IPS-18a (cell line): ENCODE data around the gene LELP1.

Experiments used
- H3K27ac ChIP-seq: one replicate; pipeline ENCODE4 v1.5.1; 2013; ENCODE audit warnings: low read length
- H3K27me3 ChIP-seq: one replicate; pipeline ENCODE4 v1.6.1; 2013; ENCODE audit warnings: mild to moderate bottlenecking, low read length; ENCODE audit not compliant: control insufficient read depth, insufficient read depth
- H3K36me3 ChIP-seq: one replicate; pipeline ENCODE4 v1.6.1; 2013; ENCODE audit warnings: low read depth, low read length; ENCODE audit not compliant: control insufficient read depth
- H3K4me1 ChIP-seq: one replicate; pipeline ENCODE4 v1.6.1; 2013; ENCODE audit warnings: low read depth, low read length; ENCODE audit not compliant: control insufficient read depth
- H3K4me3 ChIP-seq: one replicate; pipeline ENCODE4 v1.5.1; 2013; ENCODE audit warnings: low read length
- H3K9ac ChIP-seq: one replicate; pipeline ENCODE4 v1.6.1; 2013; ENCODE audit warnings: mild to moderate bottlenecking, low read length, moderate library complexity
- H3K9me3 ChIP-seq: one replicate; pipeline ENCODE4 v1.6.1; 2013; ENCODE audit warnings: low read depth, low read length; ENCODE audit not compliant: control insufficient read depth

The LELP1 gene

DNA sequence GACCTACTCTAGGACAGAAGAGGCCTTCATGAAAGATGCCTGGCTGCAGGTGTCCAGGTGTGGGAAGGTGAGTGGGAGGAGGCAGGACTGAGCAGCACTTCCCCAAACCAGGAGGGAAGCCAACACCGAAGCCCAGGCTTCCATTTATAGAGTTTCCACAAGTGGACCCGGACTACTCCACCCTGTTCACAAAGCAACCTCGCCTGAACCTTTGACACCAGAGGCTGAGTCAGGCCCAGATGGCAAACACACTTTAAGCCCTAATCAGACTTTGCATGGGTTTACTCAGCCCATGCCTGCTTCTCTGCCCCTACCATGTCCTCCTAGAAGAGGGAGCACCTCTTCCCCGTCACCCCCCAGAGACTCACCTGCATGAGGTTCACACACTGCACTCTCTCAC is 28.1 kb downstream of the LELP1 start:
- Histone ChIP-seq H3K36me3 (no peaks in the 10 kb centered on the region), H3K9me3 (no peaks in the 10 kb centered on the region), H3K27me3 (no peaks in the 10 kb centered on the region), H3K4me1 (no peaks in the 10 kb centered on the region), H3K4me3 (no peak overlapping the region), H3K9ac (no peak overlapping the region), H3K27ac (no peak overlapping the region)

- Histone ChIP-seq H3K36me3 (no peaks in the 10 kb centered on the region), H3K4me1 (no peaks in the 10 kb centered on the region)
These were observed 28.6 kb downstream of the LELP1 start for GRCh38 chr1:153231785-153232184.

DNA sequence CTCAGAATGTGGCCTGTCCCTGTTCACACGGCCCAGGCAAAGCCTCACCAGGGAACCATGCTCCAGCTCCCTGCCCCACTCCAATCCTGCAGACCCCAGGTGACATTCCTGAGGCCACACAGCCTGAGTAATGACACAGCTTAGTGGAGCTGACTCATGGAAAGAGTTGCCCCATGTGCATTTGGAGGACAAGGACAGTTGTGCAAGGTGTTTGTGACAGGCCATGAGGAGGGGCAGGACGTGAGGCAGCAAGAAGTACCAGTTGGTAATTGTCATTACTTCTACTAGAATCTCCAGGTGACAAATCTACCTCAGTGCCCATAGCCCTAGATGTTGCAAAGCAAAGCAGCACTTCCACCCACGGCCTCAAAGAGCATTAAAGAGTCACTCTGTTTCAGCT is 29.3 kb downstream of the LELP1 start:
- Histone ChIP-seq H3K36me3 (no peaks in the 10 kb centered on the region), H3K4me3 (no peak overlapping the region), H3K4me1 (no peaks in the 10 kb centered on the region), H3K9me3 (no peaks in the 10 kb centered on the region), H3K9ac (no peak overlapping the region), H3K27me3 (no peaks in the 10 kb centered on the region), H3K27ac (no peak overlapping the region)

More at GRCh38 chr1:153231785-153232184, 28.6 kb downstream of the LELP1 start:
- Histone ChIP-seq H3K27ac (no peak overlapping the region), H3K27me3 (no peaks in the 10 kb centered on the region), H3K9ac (no peak overlapping the region), H3K9me3 (no peaks in the 10 kb centered on the region), H3K4me3 (no peak overlapping the region)

GRCh38 chr1:153233448-153233847 is 30.2 kb downstream of the LELP1 start:
- no peaks in the 10 kb centered on the region for H3K27me3 ChIP-seq
- H3K36me3 ChIP-seq, result no peaks in the 10 kb centered on the region
- H3K27ac ChIP-seq, result no peak overlapping the region
- no peaks in the 10 kb centered on the region for H3K9me3 ChIP-seq
- H3K4me3 ChIP-seq, result no peak overlapping the region
- no peaks in the 10 kb centered on the region for H3K4me1 ChIP-seq
- H3K9ac ChIP-seq, result no peak overlapping the region

GRCh38 chr1:153238527-153238926 is 35.3 kb downstream of the LELP1 start:
- Histone ChIP-seq H3K4me1 (no peaks in the 10 kb centered on the region), H3K27me3 (no peaks in the 10 kb centered on the region), H3K4me3 (no peak overlapping the region), H3K9ac (no peak overlapping the region), H3K27ac (no peak overlapping the region), H3K9me3 (no peaks in the 10 kb centered on the region), H3K36me3 (no peaks in the 10 kb centered on the region)

DNA sequence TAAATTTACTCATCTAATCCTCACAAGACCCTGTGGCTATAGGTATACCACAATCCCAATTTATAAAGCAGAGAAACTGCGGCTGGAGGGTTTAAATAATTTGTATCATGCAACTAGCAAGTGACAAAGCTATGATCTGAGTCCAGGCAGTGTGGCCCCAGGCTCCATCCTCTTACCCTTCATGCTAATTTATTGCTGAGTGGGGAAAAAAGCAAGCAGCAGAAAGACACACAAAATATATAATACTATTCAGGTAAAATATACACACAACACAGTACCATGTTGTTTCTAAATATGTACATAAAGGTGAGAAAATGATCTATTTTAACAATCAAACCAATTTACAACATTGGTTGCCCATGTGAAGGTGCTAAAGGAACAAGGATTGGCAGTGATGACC is 38.9 kb downstream of the LELP1 start:
- no peaks in the 10 kb centered on the region for H3K27me3 ChIP-seq
- H3K36me3 ChIP-seq, result no peaks in the 10 kb centered on the region
- H3K9me3 ChIP-seq, result no peaks in the 10 kb centered on the region
- H3K4me3 ChIP-seq, result no peak overlapping the region
- no peak overlapping the region for H3K9ac ChIP-seq
- H3K27ac ChIP-seq, result no peak overlapping the region
- no peaks in the 10 kb centered on the region for H3K4me1 ChIP-seq

- Histone ChIP-seq H3K4me1 (no peaks in the 10 kb centered on the region), H3K9ac (no peak overlapping the region), H3K4me3 (no peak overlapping the region), H3K36me3 (no peaks in the 10 kb centered on the region), H3K27me3 (no peaks in the 10 kb centered on the region), H3K9me3 (no peaks in the 10 kb centered on the region), H3K27ac (no peak overlapping the region)
These were observed 42.2 kb downstream of the LELP1 start for GRCh38 chr1:153245466-153245865.

DNA sequence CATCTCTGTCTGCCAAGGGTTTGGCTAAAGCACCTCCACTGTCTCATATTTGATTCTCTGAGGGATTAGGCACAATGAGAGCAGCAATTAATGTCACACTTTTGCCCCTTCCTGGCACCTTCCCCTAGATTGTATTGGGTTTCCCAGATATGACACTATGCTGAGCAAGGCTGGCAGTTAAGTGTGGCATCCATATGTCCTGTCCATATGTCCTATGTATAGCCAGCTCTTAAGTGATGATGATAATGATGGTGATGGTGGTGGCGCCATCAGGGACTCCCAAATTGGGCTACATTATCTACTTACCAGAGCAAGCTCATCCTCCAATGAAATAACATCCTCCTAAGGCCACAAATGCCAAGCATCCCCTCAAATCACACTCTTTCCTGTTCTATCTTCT is 42.8 kb downstream of the LELP1 start:
- Histone ChIP-seq H3K27me3 (no peaks in the 10 kb centered on the region), H3K4me3 (no peak overlapping the region), H3K9me3 (no peaks in the 10 kb centered on the region), H3K9ac (no peak overlapping the region), H3K27ac (no peak overlapping the region), H3K4me1 (no peaks in the 10 kb centered on the region), H3K36me3 (no peaks in the 10 kb centered on the region)

GRCh38 chr1:153246825-153247224 is 43.6 kb downstream of the LELP1 start:
- Histone ChIP-seq H3K27me3 (no peaks in the 10 kb centered on the region), H3K4me1 (no peaks in the 10 kb centered on the region), H3K36me3 (no peaks in the 10 kb centered on the region), H3K9ac (no peak overlapping the region), H3K4me3 (no peak overlapping the region), H3K27ac (no peak overlapping the region), H3K9me3 (no peaks in the 10 kb centered on the region)

GRCh38 chr1:153248176-153248879 is 45.1 kb downstream of the LELP1 start:
- Histone ChIP-seq H3K4me3 (no peak overlapping the region), H3K27ac (no peak overlapping the region), H3K9ac (no peak overlapping the region), H3K36me3 (no peaks in the 10 kb centered on the region), H3K9me3 (no peaks in the 10 kb centered on the region), H3K4me1 (no peaks in the 10 kb centered on the region), H3K27me3 (no peaks in the 10 kb centered on the region)

GRCh38 chr1:153250166-153250565 is 46.9 kb downstream of the LELP1 start:
- Histone ChIP-seq H3K36me3 (no peaks in the 10 kb centered on the region), H3K9ac (no peak overlapping the region), H3K27me3 (no peaks in the 10 kb centered on the region), H3K4me3 (no peak overlapping the region), H3K9me3 (no peaks in the 10 kb centered on the region), H3K4me1 (no peaks in the 10 kb centered on the region), H3K27ac (no peak overlapping the region)

DNA sequence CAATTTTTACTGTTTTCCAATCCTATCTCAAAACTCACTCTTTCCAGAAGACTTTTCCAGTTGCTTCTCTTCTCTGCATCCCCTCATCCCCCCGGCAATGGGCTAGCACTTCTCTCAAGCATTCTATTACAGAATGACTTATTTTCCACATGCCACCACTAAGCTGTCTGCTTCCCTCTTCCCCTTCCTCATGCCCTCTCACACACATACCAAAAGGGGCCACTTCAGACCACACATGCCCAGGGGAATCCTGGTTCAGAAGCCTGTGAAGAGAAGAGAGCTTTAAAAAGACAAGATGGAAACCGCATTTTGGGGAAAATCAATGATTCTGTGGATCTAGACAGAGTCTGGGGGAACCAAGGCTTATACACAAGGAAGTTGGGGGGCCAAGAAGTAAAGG is 47.9 kb downstream of the LELP1 start:
- Histone ChIP-seq H3K9me3 (no peaks in the 10 kb centered on the region), H3K27me3 (no peaks in the 10 kb centered on the region), H3K27ac (no peak overlapping the region), H3K4me1 (no peaks in the 10 kb centered on the region), H3K36me3 (no peaks in the 10 kb centered on the region), H3K4me3 (no peak overlapping the region), H3K9ac (no peak overlapping the region)
